ENCODE measurements around the gene ABHD12. TPM values are rescaled to one million over a fixed set of nuclear protein-coding genes. Genes with fewer than 3 reads are reported as not detected.

Gene ABHD12
- total and polyA plus RNA-seq, 10 of the 15 experiments (the other 5 are each of a cell fraction or from before 2014, with no cell fraction given), result 1.5 to 61.8 (median 26.7) TPM

DNA sequence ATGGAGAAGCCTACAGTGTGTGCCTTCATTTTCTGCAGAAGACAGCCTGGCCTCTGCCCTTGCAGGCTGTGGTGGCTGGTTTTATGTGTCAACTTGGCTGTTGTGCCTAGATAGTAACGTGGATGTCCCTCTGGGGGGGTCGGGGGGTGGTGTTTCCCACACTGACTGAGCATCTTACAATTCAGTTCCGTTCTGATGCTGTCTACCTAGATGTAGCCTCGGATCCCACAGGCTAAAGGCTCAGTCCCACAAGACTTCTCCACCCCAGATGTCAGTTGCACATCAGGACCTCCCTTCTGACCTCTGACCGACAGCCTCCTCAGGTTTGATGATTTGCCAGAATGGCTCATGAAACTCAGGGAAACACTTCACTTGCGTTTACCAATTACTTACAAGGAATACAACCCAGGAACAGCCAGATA, 138.4 kb downstream of the ABHD12 start:
- H3K79me2 ChIP-seq (ENCODE audit: control insufficient read depth, insufficient read depth, low read length), result peaks cover 29% of the 10 kb centered on the region
- TF ChIP-seq, protein P1, sequence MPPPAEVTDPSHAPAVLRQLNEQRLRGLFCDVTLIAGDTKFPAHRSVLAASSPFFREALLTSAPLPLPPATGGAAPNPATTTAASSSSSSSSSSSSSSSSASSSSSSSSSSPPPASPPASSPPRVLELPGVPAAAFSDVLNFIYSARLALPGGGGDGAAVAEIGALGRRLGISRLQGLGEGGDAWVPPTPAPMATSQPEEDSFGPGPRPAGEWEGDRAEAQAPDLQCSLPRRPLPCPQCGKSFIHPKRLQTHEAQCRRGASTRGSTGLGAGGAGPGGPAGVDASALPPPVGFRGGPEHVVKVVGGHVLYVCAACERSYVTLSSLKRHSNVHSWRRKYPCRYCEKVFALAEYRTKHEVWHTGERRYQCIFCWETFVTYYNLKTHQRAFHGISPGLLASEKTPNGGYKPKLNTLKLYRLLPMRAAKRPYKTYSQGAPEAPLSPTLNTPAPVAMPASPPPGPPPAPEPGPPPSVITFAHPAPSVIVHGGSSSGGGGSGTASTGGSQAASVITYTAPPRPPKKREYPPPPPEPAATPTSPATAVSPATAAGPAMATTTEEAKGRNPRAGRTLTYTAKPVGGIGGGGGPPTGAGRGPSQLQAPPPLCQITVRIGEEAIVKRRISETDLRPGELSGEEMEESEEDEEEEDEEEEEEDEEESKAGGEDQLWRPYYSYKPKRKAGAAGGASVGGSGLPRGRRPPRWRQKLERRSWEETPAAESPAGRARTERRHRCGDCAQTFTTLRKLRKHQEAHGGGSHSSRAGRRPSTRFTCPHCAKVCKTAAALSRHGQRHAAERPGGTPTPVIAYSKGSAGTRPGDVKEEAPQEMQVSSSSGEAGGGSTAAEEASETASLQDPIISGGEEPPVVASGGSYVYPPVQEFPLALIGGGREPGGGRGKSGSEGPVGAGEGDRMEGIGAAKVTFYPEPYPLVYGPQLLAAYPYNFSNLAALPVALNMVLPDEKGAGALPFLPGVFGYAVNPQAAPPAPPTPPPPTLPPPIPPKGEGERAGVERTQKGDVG (CRISPR knock-in tag; IDR thresholded peaks at IDR 0.05), result no peak
- TF ChIP-seq ZZZ3 (IDR thresholded peaks at IDR 0.05; ENCODE audit: control insufficient read depth, insufficient read length, low read depth) (no peak), SREBF1 (IDR thresholded peaks at IDR 0.05; ENCODE audit: low read length) (no peak), SMARCA5 (IDR thresholded peaks at IDR 0.05) (no peak), BMI1 (IDR thresholded peaks at IDR 0.05; ENCODE audit: borderline replicate concordance) (no peak), POLR2A (IDR thresholded peaks at IDR 0.05; ENCODE audit: low read depth, low read length) (no peak), SIN3A (IDR thresholded peaks at IDR 0.05; ENCODE audit: low read depth, low read length) (no peak), RCOR1 (conservative IDR thresholded peaks at IDR 0.05; ENCODE audit: low read depth, low read length) (no peak), ATF7 (IDR thresholded peaks at IDR 0.05; ENCODE audit: low read depth) (no peak), CREB1 (IDR thresholded peaks at IDR 0.05; ENCODE audit: low read depth) (no peak), EED (IDR thresholded peaks at IDR 0.05; ENCODE audit: low read depth) (no peak), ZNF274 (IDR thresholded peaks at IDR 0.05; ENCODE audit: insufficient read depth, insufficient read length) (no peak), ASH2L (IDR thresholded peaks at IDR 0.05; ENCODE audit: borderline replicate concordance, low read depth) (no peak), SP1 (IDR thresholded peaks at IDR 0.05; ENCODE audit: low read depth, low read length) (no peak)
- TF ChIP-seq, protein P2, sequence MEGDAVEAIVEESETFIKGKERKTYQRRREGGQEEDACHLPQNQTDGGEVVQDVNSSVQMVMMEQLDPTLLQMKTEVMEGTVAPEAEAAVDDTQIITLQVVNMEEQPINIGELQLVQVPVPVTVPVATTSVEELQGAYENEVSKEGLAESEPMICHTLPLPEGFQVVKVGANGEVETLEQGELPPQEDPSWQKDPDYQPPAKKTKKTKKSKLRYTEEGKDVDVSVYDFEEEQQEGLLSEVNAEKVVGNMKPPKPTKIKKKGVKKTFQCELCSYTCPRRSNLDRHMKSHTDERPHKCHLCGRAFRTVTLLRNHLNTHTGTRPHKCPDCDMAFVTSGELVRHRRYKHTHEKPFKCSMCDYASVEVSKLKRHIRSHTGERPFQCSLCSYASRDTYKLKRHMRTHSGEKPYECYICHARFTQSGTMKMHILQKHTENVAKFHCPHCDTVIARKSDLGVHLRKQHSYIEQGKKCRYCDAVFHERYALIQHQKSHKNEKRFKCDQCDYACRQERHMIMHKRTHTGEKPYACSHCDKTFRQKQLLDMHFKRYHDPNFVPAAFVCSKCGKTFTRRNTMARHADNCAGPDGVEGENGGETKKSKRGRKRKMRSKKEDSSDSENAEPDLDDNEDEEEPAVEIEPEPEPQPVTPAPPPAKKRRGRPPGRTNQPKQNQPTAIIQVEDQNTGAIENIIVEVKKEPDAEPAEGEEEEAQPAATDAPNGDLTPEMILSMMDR (IDR thresholded peaks at IDR 0.05 in 2 of 3, conservative IDR thresholded peaks at IDR 0.05 in 1 of 3; ENCODE audit: control insufficient read depth in 2 of 3, extremely low read depth in 1 of 3, insufficient read depth in 1 of 3, low read depth in 3 of 3, low read length in 3 of 3), result no peak
- TF ChIP-seq, protein P3, sequence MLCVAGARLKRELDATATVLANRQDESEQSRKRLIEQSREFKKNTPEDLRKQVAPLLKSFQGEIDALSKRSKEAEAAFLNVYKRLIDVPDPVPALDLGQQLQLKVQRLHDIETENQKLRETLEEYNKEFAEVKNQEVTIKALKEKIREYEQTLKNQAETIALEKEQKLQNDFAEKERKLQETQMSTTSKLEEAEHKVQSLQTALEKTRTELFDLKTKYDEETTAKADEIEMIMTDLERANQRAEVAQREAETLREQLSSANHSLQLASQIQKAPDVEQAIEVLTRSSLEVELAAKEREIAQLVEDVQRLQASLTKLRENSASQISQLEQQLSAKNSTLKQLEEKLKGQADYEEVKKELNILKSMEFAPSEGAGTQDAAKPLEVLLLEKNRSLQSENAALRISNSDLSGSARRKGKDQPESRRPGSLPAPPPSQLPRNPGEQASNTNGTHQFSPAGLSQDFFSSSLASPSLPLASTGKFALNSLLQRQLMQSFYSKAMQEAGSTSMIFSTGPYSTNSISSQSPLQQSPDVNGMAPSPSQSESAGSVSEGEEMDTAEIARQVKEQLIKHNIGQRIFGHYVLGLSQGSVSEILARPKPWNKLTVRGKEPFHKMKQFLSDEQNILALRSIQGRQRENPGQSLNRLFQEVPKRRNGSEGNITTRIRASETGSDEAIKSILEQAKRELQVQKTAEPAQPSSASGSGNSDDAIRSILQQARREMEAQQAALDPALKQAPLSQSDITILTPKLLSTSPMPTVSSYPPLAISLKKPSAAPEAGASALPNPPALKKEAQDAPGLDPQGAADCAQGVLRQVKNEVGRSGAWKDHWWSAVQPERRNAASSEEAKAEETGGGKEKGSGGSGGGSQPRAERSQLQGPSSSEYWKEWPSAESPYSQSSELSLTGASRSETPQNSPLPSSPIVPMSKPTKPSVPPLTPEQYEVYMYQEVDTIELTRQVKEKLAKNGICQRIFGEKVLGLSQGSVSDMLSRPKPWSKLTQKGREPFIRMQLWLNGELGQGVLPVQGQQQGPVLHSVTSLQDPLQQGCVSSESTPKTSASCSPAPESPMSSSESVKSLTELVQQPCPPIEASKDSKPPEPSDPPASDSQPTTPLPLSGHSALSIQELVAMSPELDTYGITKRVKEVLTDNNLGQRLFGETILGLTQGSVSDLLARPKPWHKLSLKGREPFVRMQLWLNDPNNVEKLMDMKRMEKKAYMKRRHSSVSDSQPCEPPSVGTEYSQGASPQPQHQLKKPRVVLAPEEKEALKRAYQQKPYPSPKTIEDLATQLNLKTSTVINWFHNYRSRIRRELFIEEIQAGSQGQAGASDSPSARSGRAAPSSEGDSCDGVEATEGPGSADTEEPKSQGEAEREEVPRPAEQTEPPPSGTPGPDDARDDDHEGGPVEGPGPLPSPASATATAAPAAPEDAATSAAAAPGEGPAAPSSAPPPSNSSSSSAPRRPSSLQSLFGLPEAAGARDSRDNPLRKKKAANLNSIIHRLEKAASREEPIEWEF (IDR thresholded peaks at IDR 0.05; ENCODE audit: insufficient replicate concordance, low read depth, low read length), result no peak

More for the DNA sequence above, 138.4 kb downstream of the ABHD12 start:
- Histone ChIP-seq H3K4me1 (ENCODE audit: control insufficient read depth, insufficient read depth, low read length) (peaks cover 19% of the 10 kb centered on the region), H3K9me3 (replicated peaks; ENCODE audit: control insufficient read depth, insufficient read depth, low read length) (no peaks in the 10 kb centered on the region), H3K27me3 (replicated peaks in 1 of 2; ENCODE audit: control insufficient read depth in 2 of 2, insufficient read depth in 2 of 2, low read length in 1 of 2) (no peaks in the 10 kb centered on the region), H3K36me3 (ENCODE audit: control insufficient read depth in 2 of 2, insufficient read depth in 2 of 2, low read length in 1 of 2) (no peaks in the 10 kb centered on the region; a peak in 2 of 4 replicates), H2AFZ (ENCODE audit: control insufficient read depth, low read depth, low read length) (no peak overlapping the region), H4K20me1 (ENCODE audit: control insufficient read depth, insufficient read depth) (0 out of 2 replicates have a peak, but pooled peaks cover 3% of the 10 kb centered on the region), H3K4me3 (no peak overlapping the region), H3K9ac (ENCODE audit: control insufficient read depth, insufficient read depth, low read length) (no peak overlapping the region), H3K4me2 (ENCODE audit: control insufficient read depth, insufficient read depth) (0 out of 2 replicates have a peak overlapping the region, but pooled peaks have one; percentile 7), H3K27ac (ENCODE audit: control insufficient read depth, insufficient read depth) (no peak overlapping the region)
- ATAC-seq (no peak), FAIRE-seq (no peak), DNase-seq (ENCODE audit: low read depth, low spot score) (no peak)
- ChIA-PET SMC1A (ENCODE audit: uncharacterized antibody, unreplicated experiment) (interaction anchor here (1.0 kb wide), 1 partner anchor 29 kb away, joined by 3 read pairs; no protein-coding TSS in a partner anchor), POLR2A (no interaction called here), CTCF (interaction anchor here (3.3 kb wide), 1 partner anchor 147 kb away, joined by 18 read pairs; no protein-coding TSS in a partner anchor), RAD21 (ENCODE audit: unreplicated experiment) (interaction anchor here (1.3 to 1.4 kb wide), 2 partner anchors 145 to 147 kb away, joined by 3 to 5 read pairs; no protein-coding TSS in a partner anchor)
- 87% methylated on average over 6 of the region's 6 CpGs for WGBS (ENCODE audit: insufficient coverage, insufficient replicate concordance, low lambda C conversion rate, missing lambda C conversion rate)
- intact Hi-C loops (cut with micrococcal nuclease; ENCODE audit: unreplicated experiment) (no loop called here), in situ Hi-C loops (cut with MboI) (loop anchor here (25.0 kb wide), 1 partner anchor 1890 kb away; the partner anchor contains the start of genes GZF1 and NXT1)
- no TSS peak for BruUV-seq (replicated peaks)
